Astrocyte of the cerebellum (primary cell): Measurements from ENCODE around the gene NAPSA.

Experiments used
- DNase-seq: peaks from one replicate; pipeline ENCODE4 v3.0.0-alpha.2; 2011; ENCODE audit warnings: low read depth
- H3K4me3 ChIP-seq: 2 replicates; pipeline ENCODE4 v1.5.1; 2011; ENCODE audit warnings: mild to moderate bottlenecking, low read depth, low read length, moderate library complexity
- in situ Hi-C: cut with HindIII; loops from 2 replicates; pipeline ENCODE4 v1.10.0; 2017; ENCODE audit warnings: low sequenced_read_pairs
- TF ChIP-seq, protein P1 (sequence below): IDR thresholded peaks from 2 replicates; pipeline ENCODE4 v1.5.1; 2012; ENCODE audit warnings: low read length, low read depth, moderate library complexity, mild to moderate bottlenecking; ENCODE audit errors: missing control alignments

Gene NAPSA

DNA sequence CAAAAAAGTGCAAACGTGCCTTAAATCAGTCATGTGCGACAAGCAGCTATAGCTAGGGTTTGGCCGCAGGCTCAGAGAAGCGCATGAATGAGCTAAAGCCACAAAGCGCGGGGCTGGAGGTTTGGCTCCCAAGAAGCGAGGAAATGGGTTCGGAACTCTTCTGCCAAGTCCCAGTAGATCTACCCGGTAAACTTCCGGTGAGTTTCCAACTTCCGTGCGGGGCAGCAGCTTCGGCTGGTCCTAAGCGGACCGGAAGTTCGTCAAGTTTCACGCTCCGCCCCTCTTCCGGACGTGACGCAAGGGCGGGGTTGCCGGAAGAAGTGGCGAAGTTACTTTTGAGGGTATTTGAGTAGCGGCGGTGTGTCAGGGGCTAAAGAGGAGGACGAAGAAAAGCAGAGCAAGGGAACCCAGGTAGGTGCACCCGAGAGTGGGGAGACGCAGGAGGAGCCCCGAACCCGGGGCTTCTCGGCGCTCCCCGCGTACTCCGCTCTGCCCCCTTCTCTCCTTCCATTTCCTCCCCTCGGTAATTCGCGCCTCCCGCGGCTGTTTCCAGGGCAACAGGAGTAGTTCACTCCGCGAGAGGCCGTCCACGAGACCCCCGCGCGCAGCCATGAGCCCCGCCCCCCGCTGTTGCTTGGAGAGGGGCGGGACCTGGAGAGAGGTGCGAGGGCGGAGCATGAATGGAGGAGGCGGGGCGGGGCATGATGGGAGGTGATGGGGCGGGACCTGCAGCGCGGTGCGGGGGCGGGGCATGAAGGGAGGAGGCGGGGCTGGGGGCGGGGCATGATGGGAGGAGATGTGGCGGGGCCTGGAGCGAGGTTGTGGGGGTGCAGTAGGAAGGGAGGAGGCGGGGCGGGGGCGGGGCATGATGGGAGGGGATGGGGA, 11.0 kb upstream of the NAPSA start, which contains the start of gene NR1H2:
Gene NR1H2, plus strand, starts transcription at position 292 of the 885 bp plus-strand sequence. CDS start 1,149 bp downstream, outside the sequence.
- in situ Hi-C loops = no loop called here
- peak within 1 kb of the TSS; percentile 90 for H3K4me3 ChIP-seq
- DNase-seq = peak; percentile 96
- TF ChIP-seq, protein P1, sequence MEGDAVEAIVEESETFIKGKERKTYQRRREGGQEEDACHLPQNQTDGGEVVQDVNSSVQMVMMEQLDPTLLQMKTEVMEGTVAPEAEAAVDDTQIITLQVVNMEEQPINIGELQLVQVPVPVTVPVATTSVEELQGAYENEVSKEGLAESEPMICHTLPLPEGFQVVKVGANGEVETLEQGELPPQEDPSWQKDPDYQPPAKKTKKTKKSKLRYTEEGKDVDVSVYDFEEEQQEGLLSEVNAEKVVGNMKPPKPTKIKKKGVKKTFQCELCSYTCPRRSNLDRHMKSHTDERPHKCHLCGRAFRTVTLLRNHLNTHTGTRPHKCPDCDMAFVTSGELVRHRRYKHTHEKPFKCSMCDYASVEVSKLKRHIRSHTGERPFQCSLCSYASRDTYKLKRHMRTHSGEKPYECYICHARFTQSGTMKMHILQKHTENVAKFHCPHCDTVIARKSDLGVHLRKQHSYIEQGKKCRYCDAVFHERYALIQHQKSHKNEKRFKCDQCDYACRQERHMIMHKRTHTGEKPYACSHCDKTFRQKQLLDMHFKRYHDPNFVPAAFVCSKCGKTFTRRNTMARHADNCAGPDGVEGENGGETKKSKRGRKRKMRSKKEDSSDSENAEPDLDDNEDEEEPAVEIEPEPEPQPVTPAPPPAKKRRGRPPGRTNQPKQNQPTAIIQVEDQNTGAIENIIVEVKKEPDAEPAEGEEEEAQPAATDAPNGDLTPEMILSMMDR = no peak

DNA sequence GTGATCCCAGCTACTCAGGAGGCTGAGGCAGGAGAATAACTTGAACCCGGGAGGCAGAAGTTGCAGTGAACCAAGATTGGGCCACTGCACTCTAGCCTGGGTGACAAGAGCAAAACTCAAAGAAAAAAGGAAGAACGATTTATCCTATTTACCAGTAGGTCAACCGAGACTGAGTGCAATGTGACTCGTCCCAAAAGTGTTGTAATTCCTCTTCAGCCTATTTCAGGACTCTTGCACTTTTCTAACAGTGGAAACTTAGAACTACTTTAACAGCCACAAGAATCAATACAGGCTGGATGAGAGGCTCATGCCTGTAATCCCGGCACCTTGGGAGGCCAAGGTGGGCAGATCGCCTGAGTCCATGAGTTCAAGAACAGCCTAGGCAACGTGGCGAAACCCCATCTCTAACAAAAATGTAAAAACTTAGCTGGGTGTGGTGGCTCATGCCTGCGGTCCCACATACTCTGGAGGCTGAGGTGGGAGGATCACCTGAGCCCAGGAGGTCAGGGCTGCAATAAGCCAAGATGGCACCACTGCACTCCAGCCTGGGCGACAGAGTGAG, 6.6 kb upstream of the NAPSA start:
- no peak for DNase-seq
- in situ Hi-C loops = no loop called here

GRCh38 chr19:50368649-50369570, 3.5 kb upstream of the NAPSA start:
- peak; percentile 55 for DNase-seq
- H3K4me3 ChIP-seq = peak overlapping the region; percentile 61
- TF ChIP-seq, protein P1 = peak; percentile 78
- in situ Hi-C loops = no loop called here

More for the DNA sequence above, 6.6 kb upstream of the NAPSA start:
- TF ChIP-seq, protein P1 = no peak
- H3K4me3 ChIP-seq = no peak overlapping the region

GRCh38 chr19:50362656-50363424, 2.6 kb downstream of the NAPSA start:
- H3K4me3 ChIP-seq = no peak overlapping the region
- DNase-seq = no peak
- TF ChIP-seq, protein P1 = no peak
- in situ Hi-C loops = no loop called here

DNA sequence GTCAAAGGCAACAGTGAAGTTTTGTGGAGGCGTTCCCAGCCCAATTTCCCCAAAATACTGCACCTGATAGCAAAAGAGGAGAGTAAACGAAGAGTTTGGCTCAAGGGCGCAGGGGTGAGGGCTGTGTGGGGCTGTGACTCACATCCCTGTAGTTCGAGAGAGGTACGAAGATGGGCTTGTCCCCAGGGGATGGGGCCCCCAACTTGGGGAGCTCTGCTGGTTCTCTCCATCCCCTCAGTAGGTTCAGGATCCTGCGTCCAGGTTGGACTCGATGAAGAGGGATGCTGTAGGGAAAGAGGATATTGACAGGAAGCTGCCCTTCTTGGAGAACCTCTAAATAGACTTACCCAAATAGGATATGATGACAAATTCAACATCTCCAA, 3.4 kb downstream of the NAPSA start:
- TF ChIP-seq, protein P1 = no peak
- no peak overlapping the region for H3K4me3 ChIP-seq
- no peak for DNase-seq
- in situ Hi-C loops = no loop called here
